Activated naive CD4-positive, alpha-beta T cell treated with anti-CD3 and anti-CD28 coated beads, Interleukin-2, amount 10 ng/mL, durations not matched to agents 5 hours and 36 hours (primary cell): ENCODE results near the gene AKR7A3. TPM values are rescaled to one million over a fixed set of nuclear protein-coding genes. Genes with fewer than 3 reads are reported as not detected.

Experiments
- total RNA-seq, 2 experiments: library from RNA; stranded (reverse); gene quantifications; one replicate each; pipeline ENCODE4 v1.2.3, GENCODE V29; 2021

AKR7A3 gene
- under 1 TPM; 0.36 to 0.53 TPM for total RNA-seq

DNA sequence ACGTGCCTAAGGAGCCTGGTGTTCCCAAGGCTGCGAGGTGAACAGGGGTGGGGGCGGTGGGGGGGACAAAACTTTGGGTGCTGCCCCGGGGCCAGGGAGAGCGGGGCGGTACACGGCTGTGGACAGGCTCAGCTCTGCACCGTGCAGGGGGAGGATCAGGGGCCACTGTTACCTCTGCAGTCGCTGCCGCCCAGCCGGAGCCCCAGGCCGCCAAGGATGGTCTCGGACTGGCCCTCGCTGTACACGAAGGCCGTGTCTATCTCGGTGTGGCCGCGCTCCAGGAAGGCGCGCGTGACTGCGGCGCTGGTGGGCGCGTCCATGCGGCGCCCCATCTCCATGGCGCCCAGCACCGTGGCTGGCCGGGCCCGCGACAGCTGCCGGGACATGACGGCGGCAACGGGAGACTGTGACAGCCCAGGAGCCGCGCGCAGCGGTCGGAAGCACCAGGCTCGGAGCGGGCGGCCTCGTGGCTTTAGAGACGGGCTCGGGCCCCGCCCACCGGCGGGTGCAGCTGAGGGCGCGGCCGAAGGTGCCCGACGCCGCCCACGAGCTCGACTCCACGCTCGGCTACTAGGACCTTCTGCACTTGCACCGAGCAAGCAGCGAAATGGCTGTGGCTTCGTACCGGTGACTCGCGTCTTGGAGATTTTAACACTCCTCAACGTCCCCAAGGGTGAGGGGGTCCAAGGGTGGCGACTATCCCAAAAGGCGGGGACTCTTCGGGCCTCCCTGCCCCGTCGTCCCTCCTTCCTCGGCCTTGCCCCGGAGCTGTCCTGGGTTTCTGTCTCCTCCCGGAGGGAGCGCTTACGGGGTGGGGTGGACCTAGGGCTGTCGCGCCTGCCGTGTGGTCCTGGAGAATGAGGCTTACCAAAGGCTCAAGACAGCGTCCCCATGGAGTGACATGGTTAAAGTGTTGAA, at the start of gene AKR7A3:
Gene AKR7A3, minus strand, starts transcription at position 447 of the 918 bp plus-strand sequence. Its CDS starts 61 bp downstream, at position 386.

DNA sequence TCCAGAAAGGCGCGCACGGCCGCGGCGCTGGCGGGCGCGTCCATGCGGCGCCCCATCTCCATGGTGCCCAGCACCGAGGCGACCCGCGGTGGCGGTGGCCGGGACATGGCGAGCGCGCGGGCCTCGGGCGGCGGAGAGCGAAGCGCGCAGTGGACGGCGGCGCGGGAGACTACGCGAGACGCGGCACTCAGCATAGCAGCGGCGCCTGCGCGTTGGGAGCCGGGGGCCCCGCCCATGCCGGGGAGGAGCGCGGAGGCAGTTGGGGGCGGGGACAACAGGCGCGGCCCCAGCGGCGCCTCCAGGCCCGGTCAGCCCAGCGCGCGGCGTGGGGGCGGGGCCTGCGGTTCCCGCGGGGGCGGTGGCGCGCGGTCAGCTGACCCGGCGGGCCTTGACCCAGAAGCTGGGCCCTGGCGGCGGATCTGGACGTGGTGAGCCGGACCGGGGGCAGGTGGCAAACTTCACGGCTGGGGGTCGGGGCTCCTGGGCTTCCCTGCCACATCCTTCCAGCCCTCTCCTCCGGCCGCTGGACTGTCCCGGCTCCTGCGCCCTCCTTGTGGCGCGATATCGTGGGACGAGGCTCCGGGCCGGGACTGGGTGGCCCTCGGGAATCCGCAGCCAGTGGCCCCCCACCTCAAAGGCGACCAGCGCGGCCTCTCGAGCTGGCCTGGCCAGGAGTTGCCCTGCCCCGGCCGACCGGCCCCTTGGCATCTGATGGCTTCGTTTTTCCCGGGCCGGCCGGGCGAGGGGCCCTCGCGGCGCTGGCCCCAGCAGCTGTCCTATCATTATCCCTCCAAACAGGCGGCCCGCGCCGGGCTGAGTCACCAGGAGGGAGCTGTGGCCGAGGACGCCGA, 23.6 kb upstream of the AKR7A3 start, which contains the start of the genes AKR7A2 and SLC66A1:
Gene AKR7A2, minus strand, starts transcription at position 214 of the 851 bp plus-strand sequence. Its CDS starts 20 bp downstream, at position 194.
Gene SLC66A1, plus strand, starts transcription at position 396 of the 851 bp plus-strand sequence. CDS start 5,352 bp downstream, outside the sequence.

DNA sequence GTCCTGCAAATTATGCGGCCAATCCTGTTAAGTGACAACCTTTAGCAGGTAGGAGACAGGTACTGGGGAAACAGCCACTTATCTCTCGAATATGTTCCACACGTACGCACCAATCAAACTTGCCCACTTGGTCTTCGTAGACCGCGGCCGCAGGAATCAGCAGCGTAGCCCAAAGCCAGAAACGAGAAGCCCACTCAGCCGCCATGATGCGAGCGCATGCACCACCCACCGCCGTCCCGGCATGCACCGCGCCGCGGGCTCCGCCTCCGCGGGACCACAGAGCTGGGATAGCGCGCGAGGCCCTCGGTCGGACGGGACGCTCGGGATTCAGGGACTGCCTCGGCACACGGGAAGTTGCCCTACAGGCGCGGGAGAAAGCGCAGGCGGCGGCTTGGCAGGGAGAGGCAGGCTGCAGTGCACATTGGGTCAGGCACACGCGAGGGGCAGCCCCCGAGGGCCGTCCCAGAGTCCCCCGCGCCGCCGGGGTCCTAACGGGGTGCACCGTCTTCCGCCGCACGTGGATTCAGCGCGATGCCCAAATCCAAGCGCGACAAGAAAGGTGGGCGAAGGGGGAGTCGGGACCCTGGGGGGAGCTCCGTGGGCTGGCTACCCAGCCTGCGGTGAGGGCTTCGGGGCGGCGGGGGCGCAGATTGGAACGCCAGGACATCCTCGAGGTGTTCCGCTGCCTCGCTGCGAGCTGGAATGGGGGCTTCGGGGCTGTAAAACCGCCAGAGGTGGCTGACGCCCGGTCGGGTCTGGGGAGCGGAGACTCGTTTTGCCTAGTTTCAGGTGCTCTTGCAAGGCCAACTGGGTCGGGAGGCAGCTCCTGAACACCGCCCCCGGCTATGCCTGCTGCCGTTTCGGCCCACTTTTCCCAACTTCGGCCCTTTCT, 37.0 kb downstream of the AKR7A3 start, which contains the start of the genes EMC1 and MRTO4:
Gene EMC1, minus strand, starts transcription at position 220 of the 892 bp plus-strand sequence. Its CDS starts 15 bp downstream, at position 205.
Gene MRTO4, plus strand, starts transcription at position 501 of the 892 bp plus-strand sequence. Its CDS starts 31 bp downstream, at position 532.

Other genes with a start within 250 kb of the AKR7A3 start
- gene UBR4, start 78.5 kb downstream of the AKR7A3 start, total RNA-seq: 100 to 1,000 TPM; 101 to 110 TPM
- gene EMC1, start 37.2 kb downstream of the AKR7A3 start, total RNA-seq: 10 to 100 TPM; 31.8 to 32.0 TPM
- gene MRTO4, start 37.0 kb downstream of the AKR7A3 start, total RNA-seq: 10 to 100 TPM; 25.3 to 27.2 TPM
- gene AKR7A2, start 23.4 kb upstream of the AKR7A3 start, total RNA-seq: 10 to 100 TPM; 42.3 to 47.8 TPM
- gene SLC66A1, start 23.6 kb upstream of the AKR7A3 start, total RNA-seq: 1 to 10 TPM; 6.4 to 6.9 TPM
- gene CAPZB, start 196.8 kb upstream of the AKR7A3 start, total RNA-seq: 100 to 1,000 TPM; 547 to 553 TPM